A172 (cell line): ENCODE measurements around the gene CAPN3. TPM values are rescaled to one million over a fixed set of nuclear protein-coding genes. Genes with fewer than 3 reads are reported as not detected.
A peak's percentile ranks its signal among the peaks of the same experiment; 100 is the strongest.

Experiments used
- DNase-seq: peaks from one replicate; pipeline ENCODE4 v3.0.0-alpha.2; 2015; ENCODE audit warnings: low spot score
- total RNA-seq: library from RNA; depleted of rRNA; stranded (reverse); fragments of >200 nt; shearing (Covaris generic); gene quantifications from 2 replicates; pipeline ENCODE4 v1.2.3, GENCODE V29; 2014

Gene CAPN3
- total RNA-seq, 1 experiment from 2014 or later, result not detected

- DNase-seq, result no peak
Observed at GRCh38 chr15:42356851-42357250, 2.5 kb upstream of the CAPN3 start.

- DNase-seq, result no peak
Observed at GRCh38 chr15:42358141-42358540, 1.2 kb upstream of the CAPN3 start.

GRCh38 chr15:42359985-42360384 lies 684 bp downstream of the CAPN3 start:
- DNase-seq, result no peak

GRCh38 chr15:42360535-42361112 lies 1.3 kb downstream of the CAPN3 start:
- DNase-seq, result no peak

- DNase-seq, result no peak
Observed at GRCh38 chr15:42363487-42363886, 4.2 kb downstream of the CAPN3 start.

GRCh38 chr15:42363942-42364341 lies 4.6 kb downstream of the CAPN3 start:
- DNase-seq, result no peak

GRCh38 chr15:42364529-42364928 lies 5.2 kb downstream of the CAPN3 start:
- no peak for DNase-seq

GRCh38 chr15:42365921-42366550 lies 6.7 kb downstream of the CAPN3 start:
- no peak for DNase-seq

GRCh38 chr15:42367041-42367440 lies 7.7 kb downstream of the CAPN3 start:
- no peak for DNase-seq

GRCh38 chr15:42368096-42368495 lies 8.8 kb downstream of the CAPN3 start:
- DNase-seq, result no peak

GRCh38 chr15:42371096-42371495 lies 11.8 kb downstream of the CAPN3 start:
- no peak for DNase-seq

GRCh38 chr15:42373274-42373673 lies 14.0 kb downstream of the CAPN3 start:
- no peak for DNase-seq

- DNase-seq, result no peak
Observed at GRCh38 chr15:42373936-42374335, 14.6 kb downstream of the CAPN3 start.

GRCh38 chr15:42374810-42375209 lies 15.5 kb downstream of the CAPN3 start:
- DNase-seq, result no peak

- no peak for DNase-seq
Observed at GRCh38 chr15:42375252-42375651, 16.0 kb downstream of the CAPN3 start.

GRCh38 chr15:42375941-42376340 lies 16.6 kb downstream of the CAPN3 start:
- DNase-seq, result no peak

- no peak for DNase-seq
Observed at GRCh38 chr15:42378011-42378410, 18.7 kb downstream of the CAPN3 start.

- no peak for DNase-seq
Observed at GRCh38 chr15:42384597-42384996, 25.3 kb downstream of the CAPN3 start.

GRCh38 chr15:42385206-42385979 lies 26.1 kb downstream of the CAPN3 start:
- DNase-seq, result peak; percentile 25

GRCh38 chr15:42385980-42386700 lies 26.8 kb downstream of the CAPN3 start:
- DNase-seq, result no peak

GRCh38 chr15:42387603-42388002 lies 28.3 kb downstream of the CAPN3 start:
- DNase-seq, result no peak

GRCh38 chr15:42392309-42393024 lies 33.2 kb downstream of the CAPN3 start:
- DNase-seq, result no peak
